ENCODE results near the gene UBE2D1. TPM values are rescaled to one million over a fixed set of nuclear protein-coding genes. Genes with fewer than 3 reads are reported as not detected.

UBE2D1 gene
- polyA plus RNA-seq, 1 experiment, result 36.1 TPM

DNA sequence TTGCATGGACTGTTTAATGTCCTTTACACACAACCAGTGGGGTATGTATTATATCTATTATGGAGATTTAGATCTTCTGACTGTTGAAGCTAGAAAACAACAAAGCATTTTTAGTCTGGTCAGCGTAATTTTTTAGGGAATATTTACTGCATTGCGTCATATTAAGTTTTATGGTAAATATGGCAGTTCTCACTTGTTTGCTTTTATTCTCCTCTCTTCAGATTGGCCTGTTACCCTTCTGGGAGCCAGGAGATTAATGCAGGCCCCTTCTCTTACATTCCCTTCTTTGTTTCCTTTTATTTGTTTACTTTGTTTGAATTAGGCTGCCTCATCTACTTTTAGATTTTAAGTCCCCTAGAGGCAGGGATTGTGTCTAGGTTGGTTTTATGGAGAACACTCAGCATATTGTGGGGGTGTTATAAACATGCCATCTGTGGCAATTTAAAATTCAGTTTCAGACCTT, 13.8 kb downstream of the UBE2D1 start:
- TF ChIP-seq, protein P1, sequence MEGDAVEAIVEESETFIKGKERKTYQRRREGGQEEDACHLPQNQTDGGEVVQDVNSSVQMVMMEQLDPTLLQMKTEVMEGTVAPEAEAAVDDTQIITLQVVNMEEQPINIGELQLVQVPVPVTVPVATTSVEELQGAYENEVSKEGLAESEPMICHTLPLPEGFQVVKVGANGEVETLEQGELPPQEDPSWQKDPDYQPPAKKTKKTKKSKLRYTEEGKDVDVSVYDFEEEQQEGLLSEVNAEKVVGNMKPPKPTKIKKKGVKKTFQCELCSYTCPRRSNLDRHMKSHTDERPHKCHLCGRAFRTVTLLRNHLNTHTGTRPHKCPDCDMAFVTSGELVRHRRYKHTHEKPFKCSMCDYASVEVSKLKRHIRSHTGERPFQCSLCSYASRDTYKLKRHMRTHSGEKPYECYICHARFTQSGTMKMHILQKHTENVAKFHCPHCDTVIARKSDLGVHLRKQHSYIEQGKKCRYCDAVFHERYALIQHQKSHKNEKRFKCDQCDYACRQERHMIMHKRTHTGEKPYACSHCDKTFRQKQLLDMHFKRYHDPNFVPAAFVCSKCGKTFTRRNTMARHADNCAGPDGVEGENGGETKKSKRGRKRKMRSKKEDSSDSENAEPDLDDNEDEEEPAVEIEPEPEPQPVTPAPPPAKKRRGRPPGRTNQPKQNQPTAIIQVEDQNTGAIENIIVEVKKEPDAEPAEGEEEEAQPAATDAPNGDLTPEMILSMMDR (IDR thresholded peaks at IDR 0.05; ENCODE audit: low read depth, low read length), result no peak
- ChIA-PET POLR2A (no interaction called here), CTCF (interaction anchor here (0.9 to 1.0 kb wide), 2 partner anchors 11 to 36 kb away, joined by 3 read pairs; no protein-coding TSS in a partner anchor)
- Histone ChIP-seq H3K9me3 (ENCODE audit: control insufficient read depth, insufficient read depth, low read length) (no peaks in the 10 kb centered on the region), H3K27ac (ENCODE audit: low read depth, low read length) (no peak overlapping the region), H3K4me3 (ENCODE audit: low read depth, low read length) (no peak overlapping the region), H3K27me3 (ENCODE audit: control insufficient read depth, insufficient read depth, low read length) (no peaks in the 10 kb centered on the region)
- DNase-seq (ENCODE audit: low read depth, low spot score), result no peak

DNA sequence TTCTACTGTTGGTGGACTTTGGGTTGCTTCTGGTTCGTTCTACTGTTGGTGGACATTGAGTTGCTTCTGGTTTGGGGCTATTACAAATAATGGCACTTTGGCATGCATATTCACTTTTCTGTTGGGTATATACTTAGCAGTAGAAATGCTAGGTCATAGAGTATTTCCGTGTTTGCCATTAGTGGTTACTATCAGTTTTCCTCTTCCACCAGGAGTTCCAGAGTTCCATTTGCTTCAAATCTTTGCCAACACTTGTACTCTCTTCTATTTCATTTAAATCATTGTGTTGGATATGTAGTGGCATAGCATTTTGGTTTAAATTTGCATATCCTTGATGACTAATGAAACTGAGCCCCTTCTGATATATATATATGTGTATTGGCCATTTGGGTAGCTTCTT, 15.2 kb downstream of the UBE2D1 start:
- ChIA-PET POLR2A (no interaction called here), CTCF (interaction anchor here (1.5 to 2.3 kb wide), 3 partner anchors 34 to 51 kb away, joined by 4 to 9 read pairs (median 8); partner anchors contain the start of gene TFAM)
- Histone ChIP-seq H3K4me3 (ENCODE audit: low read depth, low read length) (no peak overlapping the region), H3K27ac (ENCODE audit: low read depth, low read length) (no peak overlapping the region), H3K27me3 (ENCODE audit: control insufficient read depth, insufficient read depth, low read length) (no peaks in the 10 kb centered on the region), H3K9me3 (ENCODE audit: control insufficient read depth, insufficient read depth, low read length) (no peaks in the 10 kb centered on the region)
- TF ChIP-seq, protein P1 (IDR thresholded peaks at IDR 0.05; ENCODE audit: low read depth, low read length), result no peak
- DNase-seq (ENCODE audit: low read depth, low spot score), result no peak

DNA sequence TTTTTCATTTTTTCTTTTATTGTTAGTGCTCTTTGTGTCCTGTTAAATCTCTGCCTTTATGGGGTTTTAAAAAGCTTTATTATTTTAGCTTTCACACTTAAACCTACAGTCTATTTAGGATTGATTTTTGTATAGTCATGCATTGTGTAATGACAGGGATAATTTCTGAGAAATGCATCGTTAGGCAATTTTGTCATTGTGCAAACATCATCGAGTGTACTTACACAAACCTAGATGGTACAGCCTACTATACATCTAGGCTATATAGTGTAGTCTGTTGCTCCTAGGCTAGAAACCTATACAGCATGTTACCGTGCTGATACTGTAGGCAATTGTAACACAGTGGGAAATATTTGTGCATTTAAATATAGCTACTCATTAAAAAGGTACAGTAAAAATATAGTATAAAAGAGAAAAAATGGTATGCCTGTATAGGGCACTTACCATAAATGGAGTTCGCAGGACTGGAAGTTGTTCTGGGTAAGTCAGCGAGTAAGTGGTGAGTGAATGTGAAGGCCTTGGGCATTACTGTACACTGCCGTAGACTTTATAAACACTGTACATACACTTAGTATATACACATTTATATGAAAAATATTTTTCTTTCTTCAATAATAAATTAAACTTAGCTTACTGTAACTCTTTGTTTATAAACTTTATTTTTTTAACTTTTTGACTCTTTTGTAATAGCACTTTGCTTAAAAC, 16.0 kb downstream of the UBE2D1 start:
- CTCF ChIA-PET, result interaction anchor here (0.5 to 2.3 kb wide), 5 partner anchors 24 to 172 kb away, joined by 3 to 9 read pairs (median 4); partner anchors contain the start of gene TFAM
- DNase-seq (ENCODE audit: low read depth, low spot score), result no peak

DNA sequence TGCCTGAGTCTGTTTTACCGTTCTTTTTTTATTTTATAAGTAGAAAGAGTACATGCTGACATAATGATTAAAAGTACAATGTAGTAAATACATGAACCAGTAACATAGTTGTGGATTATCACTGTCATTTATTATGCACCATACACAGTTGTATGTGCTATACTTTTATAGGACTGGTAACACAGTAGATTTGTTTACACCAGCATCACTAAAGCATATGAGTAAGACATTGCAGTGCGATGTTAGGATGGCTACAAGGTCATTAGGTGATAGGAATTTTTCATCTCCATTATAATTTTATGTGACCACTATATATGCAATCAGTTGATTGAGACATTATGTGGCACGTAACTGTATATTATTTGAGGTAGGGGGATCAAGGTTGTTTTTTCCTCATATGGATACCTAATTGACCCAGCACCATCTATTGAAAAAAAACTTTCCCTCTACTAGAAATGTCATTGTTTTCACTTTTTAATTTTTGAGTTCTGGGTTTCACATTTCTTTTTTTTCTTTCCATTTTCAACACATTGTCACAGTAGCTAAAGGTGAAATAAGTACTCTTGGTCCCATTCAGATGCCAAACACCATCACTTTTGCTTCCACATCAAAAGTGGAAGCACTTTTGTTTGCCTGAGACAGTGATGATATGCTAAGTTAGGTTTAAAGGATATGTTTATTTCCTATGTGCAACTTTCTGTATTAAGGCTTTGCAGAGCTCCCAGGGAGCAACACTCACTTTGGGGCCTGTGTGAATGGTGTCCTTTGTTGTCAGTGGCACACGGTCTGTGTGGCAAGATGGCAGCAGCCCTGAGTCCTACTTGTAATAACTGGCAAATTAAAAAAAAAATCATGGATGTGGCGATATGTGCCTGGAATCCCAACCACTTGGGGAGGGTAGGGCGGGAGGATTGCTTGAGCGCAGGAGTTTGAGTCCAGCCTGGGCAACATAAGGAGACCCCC, 17.1 kb downstream of the UBE2D1 start:
- ChIA-PET CTCF (interaction anchor here (1.3 to 2.3 kb wide), 3 partner anchors 32 to 173 kb away, joined by 3 to 9 read pairs (median 8); partner anchors contain the start of gene TFAM), POLR2A (interaction anchor here (2.5 kb wide), 1 partner anchor 17 kb away, joined by 11 read pairs; the partner anchor contains the start of gene UBE2D1)
- Histone ChIP-seq H3K27me3 (ENCODE audit: control insufficient read depth, insufficient read depth, low read length) (no peaks in the 10 kb centered on the region), H3K27ac (ENCODE audit: low read depth, low read length) (no peak overlapping the region), H3K4me3 (ENCODE audit: low read depth, low read length) (no peak overlapping the region), H3K9me3 (ENCODE audit: control insufficient read depth, insufficient read depth, low read length) (no peaks in the 10 kb centered on the region)
- no peak for DNase-seq (ENCODE audit: low read depth, low spot score)
- TF ChIP-seq, protein P1 (IDR thresholded peaks at IDR 0.05; ENCODE audit: low read depth, low read length), result no peak

More for the DNA sequence above, 16.0 kb downstream of the UBE2D1 start:
- H3K27me3 ChIP-seq (ENCODE audit: control insufficient read depth, insufficient read depth, low read length), result no peaks in the 10 kb centered on the region
- no peak overlapping the region for H3K4me3 ChIP-seq (ENCODE audit: low read depth, low read length)
- H3K9me3 ChIP-seq (ENCODE audit: control insufficient read depth, insufficient read depth, low read length), result no peaks in the 10 kb centered on the region
- no peak overlapping the region for H3K27ac ChIP-seq (ENCODE audit: low read depth, low read length)
- POLR2A ChIA-PET, result no interaction called here
- TF ChIP-seq, protein P1 (IDR thresholded peaks at IDR 0.05; ENCODE audit: low read depth, low read length), result no peak

Data from AG04450 (cell line).